Limb (tissue), 2 donors: ENCODE results near the gene CLCN2.
"Not testable (repeated sequence)": the region's sequence is repeated elsewhere in the genome, so short reads cannot be mapped to it uniquely, and the experiment has no call there.

Experiments
- DNase-seq, 2 donors: peaks; one replicate each; pipeline ENCODE4 v3.0.0-alpha.2; 2016; ENCODE audit errors: extremely low spot score in 2 of 2

CLCN2 gene

DNA sequence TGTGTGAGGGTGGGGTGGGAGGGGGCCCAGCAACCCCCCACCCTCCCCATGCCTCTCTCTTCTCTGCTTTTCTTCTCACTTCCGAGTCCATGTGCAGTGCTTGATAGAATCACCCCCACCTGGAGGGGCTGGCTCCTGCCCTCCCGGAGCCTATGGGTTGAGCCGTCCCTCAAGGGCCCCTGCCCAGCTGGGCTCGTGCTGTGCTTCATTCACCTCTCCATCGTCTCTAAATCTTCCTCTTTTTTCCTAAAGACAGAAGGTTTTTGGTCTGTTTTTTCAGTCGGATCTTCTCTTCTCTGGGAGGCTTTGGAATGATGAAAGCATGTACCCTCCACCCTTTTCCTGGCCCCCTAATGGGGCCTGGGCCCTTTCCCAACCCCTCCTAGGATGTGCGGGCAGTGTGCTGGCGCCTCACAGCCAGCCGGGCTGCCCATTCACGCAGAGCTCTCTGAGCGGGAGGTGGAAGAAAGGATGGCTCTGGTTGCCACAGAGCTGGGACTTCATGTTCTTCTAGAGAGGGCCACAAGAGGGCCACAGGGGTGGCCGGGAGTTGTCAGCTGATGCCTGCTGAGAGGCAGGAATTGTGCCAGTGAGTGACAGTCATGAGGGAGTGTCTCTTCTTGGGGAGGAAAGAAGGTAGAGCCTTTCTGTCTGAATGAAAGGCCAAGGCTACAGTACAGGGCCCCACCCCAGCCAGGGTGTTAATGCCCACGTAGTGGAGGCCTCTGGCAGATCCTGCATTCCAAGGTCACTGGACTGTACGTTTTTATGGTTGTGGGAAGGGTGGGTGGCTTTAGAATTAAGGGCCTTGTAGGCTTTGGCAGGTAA, 15.9 kb downstream of the CLCN2 start:
- no peak for DNase-seq

DNA sequence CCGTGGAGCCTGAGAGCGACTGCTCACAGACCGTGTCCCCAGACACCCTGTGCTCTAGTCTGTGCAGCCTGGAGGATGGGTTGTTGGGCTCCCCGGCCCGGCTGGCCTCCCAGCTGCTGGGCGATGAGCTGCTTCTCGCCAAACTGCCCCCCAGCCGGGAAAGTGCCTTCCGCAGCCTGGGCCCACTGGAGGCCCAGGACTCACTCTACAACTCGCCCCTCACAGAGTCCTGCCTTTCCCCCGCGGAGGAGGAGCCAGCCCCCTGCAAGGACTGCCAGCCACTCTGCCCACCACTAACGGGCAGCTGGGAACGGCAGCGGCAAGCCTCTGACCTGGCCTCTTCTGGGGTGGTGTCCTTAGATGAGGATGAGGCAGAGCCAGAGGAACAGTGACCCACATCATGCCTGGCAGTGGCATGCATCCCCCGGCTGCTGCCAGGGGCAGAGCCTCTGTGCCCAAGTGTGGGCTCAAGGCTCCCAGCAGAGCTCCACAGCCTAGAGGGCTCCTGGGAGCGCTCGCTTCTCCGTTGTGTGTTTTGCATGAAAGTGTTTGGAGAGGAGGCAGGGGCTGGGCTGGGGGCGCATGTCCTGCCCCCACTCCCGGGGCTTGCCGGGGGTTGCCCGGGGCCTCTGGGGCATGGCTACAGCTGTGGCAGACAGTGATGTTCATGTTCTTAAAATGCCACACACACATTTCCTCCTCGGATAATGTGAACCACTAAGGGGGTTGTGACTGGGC, 16.7 kb downstream of the CLCN2 start:
- DNase-seq = no peak

DNA sequence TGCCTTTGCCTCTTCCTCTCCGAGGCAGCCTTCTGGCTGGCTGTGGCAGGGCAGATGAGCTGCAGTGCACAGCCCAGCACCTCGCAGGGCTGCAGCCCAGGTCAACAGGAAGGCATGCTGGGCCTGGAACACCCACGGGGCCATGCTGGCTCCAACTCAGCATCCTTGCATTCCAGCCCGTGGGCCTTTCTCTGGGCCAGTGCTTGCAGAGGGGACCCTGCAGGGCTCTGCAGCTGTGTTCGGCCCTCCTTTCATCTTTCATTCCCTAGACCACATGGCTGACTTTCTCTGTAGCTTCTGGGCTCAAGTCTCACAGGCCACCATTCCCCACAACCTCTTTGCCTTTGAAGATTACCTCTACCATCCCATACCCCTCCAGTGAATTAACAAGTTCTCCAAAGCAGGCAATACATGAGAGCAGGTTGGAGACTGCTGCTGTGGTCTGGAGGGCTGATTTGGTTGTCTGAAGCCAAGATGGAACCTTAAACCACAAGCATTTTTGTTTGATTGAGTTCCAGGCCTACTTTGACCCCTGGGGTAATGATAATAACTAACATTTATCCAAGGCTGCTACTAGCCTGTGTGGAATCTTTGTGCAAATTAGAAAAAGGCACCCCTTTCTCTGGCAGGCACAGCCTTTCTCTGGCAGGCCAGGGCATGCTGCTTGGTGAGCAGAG, 18.1 kb downstream of the CLCN2 start:
- DNase-seq = no peak

DNA sequence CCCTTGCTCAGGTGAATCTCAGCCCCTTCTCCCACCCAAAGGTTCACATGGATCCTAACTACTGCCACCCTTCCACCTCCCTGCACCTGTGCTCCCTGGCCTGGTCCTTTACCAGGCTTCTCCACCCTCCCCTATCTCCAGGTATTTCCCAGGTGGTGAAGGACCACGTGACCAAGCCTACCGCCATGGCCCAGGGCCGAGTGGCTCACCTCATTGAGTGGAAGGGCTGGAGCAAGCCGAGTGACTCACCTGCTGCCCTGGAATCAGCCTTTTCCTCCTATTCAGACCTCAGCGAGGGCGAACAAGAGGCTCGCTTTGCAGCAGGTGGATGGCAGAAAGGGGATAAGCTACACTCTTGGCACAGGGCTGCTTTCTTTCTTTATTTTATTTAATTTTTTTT, 19.5 kb downstream of the CLCN2 start:
- DNase-seq = no peak

DNA sequence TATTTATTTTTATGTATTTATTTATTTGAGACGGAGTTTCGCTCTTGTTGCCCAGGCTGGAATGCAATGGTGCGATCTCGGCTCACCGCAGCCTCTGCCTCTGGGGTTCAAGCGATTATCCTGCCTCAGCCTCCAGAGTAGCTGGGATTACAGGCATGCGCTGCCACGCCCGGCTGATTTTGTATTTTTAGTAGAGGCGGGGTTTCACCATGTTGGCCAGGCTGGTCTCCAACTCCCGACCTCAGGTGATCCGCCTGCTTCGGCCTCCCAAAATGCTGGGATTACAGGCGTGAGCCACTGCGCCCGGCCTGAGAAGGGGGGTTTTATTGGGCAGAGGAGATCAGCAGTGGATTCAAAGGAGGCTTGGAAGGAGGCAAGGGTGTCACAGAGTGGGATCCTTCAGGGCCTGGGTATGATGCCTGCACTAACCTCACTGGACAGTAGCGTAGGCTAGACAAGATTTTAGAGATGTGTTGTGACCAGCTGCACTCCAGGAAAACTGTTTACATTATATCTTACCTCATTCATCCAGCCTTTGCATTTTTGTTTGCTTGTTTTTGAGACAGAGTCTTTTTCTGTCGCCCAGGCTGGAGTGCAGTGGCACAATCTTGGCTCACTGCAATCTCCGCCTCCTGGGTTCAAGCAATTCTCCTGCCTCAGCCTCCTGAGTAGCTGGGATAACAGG, 21.8 kb downstream of the CLCN2 start:
- not testable (repeated sequence) for DNase-seq

DNA sequence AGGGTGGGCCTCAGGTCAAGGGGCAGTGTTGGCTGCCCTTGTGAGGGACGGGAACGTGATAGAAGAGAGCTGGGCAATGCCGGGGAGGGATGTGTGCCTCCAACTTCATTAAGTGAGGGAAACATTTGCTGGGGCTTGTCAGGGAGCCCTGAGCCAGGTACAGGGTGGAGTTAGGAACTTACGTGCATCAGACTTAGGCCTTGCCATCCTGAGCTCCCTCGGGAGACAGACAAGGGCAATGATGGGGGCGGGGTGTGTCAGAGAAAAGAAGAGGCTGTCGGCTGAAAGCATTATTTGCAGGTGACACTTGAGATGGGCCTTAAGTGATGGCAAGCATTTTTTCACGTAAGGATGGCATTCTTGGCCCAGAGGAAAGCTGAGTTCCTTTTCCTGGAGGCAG, 22.4 kb downstream of the CLCN2 start:
- DNase-seq = no peak

DNA sequence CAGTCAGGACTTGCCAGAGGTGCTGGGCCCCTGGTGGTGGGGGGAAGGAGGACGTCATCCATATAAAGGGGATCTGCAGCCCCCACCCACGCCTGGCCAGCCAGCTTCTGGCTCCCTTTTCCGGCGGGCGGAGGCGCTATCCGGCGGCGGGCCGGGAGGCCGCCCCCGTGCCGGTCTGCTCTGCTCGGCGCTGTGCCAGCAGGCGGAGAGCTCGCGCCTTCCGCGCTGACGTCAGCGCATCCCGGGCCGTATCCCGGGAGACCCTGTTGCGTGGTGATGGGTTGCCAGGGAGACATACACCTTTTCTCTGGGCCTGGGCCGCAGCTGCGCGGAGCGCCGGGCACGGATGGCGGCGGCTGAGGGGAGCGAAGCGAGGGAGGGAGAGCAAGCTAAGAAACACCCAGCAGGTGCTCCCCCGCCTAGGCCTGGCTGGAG, 22.9 kb downstream of the CLCN2 start:
- DNase-seq = peak; percentile 83 to 95

DNA sequence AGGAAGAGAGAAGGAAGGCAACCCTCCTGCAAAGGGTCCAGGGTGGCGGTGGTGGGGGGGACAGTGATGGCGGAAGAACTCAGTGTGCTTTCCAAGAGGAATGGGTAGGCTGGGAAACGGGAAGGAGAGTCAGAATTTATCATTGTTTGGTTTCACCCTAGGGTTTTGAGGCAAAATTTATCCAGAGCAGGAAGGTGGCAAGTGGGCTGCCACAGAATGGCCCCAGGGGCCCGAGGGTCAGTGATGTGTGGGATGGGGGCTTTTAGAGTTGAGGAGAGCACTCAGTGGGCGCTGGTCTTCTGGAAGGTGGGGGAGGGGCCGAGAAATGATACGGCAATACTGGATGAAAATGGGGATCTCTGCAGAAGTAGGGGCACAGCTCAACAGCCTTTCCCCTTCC, 23.4 kb downstream of the CLCN2 start:
- no peak for DNase-seq

DNA sequence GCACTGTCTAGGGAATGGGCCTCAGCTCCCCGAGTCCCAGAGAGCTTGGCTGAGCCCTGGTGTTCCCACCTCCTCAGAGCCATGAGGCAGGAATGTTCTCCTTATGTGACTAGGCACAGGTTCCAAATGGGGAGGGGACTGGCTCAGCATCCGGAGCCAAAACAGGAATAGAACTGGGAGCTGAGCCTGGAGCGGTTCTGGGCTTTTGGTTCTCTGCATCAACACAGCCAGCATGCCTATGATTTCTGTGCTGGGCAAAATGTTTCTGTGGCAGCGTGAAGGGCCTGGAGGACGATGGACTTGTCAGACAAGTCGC, 24.0 kb downstream of the CLCN2 start, which contains the start of gene FAM131A:
Gene FAM131A, plus strand, starts transcription at position 202 of the 316 bp plus-strand sequence. Its CDS starts 31 bp downstream, at position 233.
- DNase-seq = peak; percentile 46 to 72

DNA sequence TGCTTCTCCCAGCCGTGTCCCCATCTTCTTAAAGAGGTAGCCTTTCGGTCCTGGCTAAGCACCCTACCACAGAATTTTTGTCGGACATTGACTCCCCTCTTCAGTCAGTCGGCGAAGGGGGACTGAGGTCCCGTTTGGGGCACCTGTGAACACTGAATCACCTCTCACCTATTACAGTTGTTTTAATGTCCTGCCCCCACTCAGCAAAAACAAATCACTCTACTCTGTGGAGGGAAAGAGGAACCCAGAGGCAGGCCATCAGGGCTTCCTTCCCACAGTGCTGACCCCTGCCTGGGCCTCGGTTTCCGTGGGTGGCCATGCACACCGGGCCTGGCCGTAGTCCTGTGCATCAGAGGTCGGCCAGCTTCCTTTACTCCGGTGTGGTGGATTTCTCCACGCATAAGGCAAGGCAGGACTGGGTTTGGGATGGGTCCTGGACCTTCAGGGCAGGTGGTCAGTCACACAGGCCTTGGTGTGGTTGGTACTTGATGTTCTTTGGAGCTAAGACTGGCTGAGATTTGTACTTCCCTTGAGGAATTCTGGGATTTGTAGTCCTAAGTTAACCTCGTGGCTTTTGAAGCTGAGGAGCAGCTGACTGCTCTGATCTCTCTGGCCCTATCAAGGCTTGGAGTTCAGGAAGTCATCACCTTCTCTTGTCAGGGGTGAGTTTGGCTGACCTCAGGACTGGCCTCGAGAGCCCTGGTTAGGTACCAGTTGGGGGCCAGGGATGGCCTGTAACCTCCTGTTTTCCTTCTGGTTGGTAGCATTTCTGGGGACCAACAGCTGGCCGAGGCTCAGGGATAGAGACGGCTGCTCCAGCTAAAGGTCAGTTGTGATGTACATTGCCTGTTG, 24.6 kb downstream of the CLCN2 start:
- DNase-seq = peak; percentile 61 to 69

DNA sequence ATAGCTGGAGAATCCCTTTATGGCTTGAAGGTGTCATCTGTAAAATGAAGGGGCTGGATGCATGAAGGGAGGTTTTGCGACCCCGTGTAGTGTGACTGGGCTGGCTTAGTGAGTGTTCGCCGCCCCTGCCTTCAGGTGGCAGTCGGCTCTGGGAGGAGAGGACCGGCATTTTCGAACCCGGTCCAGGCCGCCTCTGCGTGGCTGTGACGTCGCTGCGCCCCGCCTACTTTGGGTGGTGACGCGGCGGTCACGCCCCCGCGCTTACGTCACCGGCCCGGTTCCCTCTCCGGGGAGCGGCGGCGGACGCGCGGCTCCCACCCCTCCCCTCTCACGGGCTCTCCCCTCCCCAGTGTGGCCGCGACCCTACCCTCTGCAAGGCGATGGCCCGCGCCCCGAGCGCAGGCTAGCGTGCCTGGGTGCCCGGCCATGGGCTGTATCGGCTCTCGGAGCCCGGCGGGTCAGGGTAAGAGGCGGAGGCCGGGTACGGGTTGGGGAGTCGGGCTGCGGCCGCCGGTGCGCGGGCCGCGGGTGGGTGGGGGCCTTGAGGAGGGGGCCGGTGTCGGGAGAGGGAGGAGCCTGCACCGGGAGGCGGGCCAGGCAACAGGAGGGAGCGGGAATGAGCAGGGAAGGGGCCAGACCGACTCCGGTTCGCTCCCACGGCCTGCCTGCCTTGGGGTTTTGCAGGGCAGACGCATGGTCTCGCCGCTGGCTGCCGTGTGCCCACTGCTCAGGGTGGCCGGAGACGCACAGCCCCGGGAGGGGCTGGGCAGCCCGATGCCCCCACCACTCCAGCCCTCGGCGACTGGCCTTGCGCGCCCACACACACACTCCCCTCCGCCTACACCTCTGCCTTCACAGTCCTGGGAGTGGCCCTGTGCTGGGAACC, 25.5 kb downstream of the CLCN2 start:
- DNase-seq = peak; percentile 87 to 96

DNA sequence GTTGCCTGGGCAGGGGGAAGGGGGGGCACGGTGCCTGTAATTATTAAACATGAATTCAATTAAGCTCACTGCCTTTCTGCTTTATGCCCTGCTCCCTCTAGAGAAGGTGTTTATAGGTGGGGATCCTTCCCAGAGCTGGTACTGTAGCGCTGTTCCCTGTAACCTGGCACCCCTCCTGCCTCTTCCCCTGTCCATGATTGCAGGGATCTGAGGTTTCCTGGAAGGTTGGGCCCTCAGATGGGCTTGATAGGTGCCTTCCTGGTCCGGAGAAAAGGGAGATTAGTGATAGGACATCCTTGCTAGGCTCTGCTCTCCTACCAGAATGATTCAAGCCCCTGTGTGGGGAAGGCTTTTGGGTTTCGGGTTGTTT, 26.1 kb downstream of the CLCN2 start:
- DNase-seq = no peak

DNA sequence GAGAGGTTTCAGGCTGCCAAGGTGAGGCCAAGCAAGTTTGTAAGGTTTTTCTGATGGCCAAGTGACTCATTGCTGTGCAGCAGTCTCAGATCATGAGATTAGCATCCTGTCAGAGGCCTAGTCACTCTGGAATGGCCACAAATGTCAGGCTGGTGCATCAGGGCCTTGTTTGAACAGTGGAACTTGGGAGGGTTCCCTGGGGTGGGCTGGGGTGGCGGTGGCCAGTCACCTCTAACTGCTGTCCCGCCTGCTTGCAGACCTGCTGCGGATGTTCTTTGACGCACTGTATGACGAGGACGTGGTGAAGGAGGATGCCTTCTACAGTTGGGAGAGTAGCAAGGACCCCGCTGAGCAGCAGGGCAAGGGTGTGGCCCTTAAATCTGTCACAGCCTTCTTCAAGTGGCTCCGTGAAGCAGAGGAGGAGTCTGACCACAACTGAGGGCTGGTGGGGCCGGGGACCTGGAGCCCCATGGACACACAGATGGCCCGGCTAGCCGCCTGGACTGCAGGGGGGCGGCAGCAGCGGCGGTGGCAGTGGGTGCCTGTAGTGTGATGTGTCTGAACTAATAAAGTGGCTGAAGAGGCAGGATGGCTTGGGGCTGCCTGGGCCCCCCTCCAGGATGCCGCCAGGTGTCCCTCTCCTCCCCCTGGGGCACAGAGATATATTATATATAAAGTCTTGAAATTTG, 26.8 kb downstream of the CLCN2 start:
- no peak for DNase-seq

DNA sequence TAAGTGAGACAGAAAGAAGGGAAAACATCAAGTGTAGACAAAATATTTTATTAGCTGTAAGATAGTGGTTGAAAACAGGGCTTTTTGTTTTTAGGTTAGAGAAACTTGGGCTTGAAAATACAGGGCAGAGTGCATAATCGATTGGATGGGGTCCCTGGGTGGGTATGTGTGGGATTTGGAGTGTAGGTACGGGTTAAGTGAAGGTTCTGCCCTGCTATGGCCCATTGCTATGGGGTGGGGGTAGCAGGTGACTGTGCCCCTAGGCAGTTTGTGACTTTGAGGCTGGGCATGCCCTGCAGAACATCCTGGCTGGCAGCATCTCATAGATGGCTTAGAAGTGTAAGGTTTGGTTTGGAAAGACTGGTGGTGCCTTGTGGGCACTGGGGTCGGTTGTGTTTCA, 27.7 kb downstream of the CLCN2 start:
- no peak for DNase-seq

DNA sequence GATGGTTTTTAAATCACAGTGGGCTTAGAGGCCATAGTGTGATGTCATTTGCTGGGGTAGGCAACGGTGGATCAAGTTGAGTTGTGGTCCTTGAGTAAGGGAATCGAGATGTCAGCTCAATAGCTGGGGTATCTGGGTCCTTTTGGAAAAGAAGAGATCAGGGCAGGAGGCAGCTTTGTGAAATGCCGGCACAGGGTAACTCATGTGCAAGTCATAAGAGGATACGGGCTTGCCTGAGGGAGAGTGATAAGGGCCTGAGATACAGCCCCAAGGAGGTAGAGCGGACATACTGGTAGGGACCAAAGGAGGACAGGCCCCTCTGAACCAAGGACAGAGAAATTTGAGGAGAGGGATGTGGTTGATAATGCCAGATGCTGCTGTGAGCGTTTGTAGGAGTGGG, 28.2 kb downstream of the CLCN2 start:
- DNase-seq = no peak

DNA sequence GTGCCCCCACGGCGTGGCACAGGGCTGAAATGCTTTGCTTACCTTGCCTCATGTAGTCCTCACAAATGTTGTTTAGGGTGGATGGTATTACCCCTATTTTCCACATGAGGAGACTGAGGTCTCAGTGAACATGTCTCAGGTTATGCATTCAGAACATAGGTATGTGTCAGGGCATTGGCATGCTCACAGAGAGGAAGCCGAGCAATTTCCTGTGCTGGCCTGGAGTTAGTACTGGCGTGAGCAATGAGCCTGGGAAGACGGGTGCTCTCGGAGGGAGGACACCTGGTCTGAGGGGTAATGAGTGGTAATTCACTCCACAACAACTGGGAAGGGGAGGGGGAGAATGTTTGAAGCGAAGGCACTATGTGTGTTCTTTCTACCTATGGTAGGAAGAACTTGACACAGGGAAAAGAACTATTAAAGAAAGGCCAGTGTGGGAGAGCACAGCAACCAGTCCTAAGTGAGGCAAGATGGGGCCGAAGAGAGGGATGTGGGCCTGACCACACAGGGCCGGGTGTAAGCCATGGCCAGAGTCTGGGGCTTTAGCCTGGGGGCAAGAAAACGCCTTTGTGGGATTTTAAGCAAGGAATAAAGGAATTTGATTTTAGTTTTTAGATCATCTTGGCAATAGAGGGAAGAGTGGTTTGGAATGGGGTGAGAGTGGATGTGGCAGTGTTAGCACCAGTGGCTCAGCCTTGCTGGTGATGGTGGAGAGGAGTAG, 28.9 kb downstream of the CLCN2 start:
- no peak for DNase-seq

DNA sequence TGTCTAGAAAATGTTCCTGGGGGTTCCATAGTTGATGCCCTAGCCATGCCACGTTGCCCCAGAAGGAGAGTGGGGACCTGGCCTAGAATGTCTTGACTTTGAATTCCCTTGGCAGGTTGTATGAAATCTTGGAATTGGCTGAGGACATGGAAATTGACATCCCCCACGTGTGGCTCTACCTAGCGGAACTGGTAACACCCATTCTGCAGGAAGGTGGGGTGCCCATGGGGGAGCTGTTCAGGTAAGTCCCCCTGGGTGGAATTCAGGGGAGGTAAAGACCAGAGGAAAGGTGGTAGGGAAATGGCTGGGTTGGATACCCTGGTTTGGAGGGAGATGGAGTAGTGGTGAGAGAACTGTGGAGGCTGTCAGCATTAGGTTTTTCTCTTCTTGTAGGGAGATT, 32.9 kb downstream of the CLCN2 start:
- DNase-seq = no peak

DNA sequence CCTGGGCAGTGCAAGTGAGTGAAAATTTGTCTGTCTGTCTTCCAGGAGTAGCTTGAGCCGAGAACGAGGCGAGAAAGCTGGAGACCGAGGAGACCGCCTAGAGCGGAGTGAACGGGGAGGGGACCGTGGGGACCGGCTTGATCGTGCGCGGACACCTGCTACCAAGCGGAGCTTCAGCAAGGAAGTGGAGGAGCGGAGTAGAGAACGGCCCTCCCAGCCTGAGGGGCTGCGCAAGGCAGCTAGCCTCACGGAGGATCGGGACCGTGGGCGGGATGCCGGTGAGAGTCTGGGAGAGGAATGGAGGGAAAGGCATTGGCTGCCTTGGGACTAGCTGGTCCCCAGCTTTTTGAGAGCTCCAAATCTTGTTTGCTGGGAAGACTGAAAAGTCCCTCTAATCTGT, 34.2 kb downstream of the CLCN2 start:
- no peak for DNase-seq
